ENCODE data around the gene SERPINC1. TPM values are rescaled to one million over a fixed set of nuclear protein-coding genes. Genes with fewer than 3 reads are reported as not detected.

SERPINC1 gene
- total and polyA plus RNA-seq, 2 of the 8 experiments (the other 6 are each of a cell fraction or from before 2014, with no cell fraction given) = 0.08 TPM; not detected in 1

- Histone ChIP-seq H2BK5ac (ENCODE audit: low read depth, low read length) (peak overlapping the region; percentile 98), H3K23me2 (ENCODE audit: low read depth, low read length) (peaks cover 3% of the 10 kb centered on the region), H3K36me3 (ENCODE audit: control insufficient read depth in 2 of 4, insufficient read depth in 4 of 4, low read length in 3 of 4) (peaks cover 29 to 59% (median 44%) of the 10 kb centered on the region in 4 experiments), H4K20me1 (replicated peaks in 1 of 2; ENCODE audit: control insufficient read depth in 1 of 2, insufficient read depth in 2 of 2, low read length in 2 of 2) (peaks cover 7 to 11% of the 10 kb centered on the region in 2 experiments), H2BK12ac (ENCODE audit: low read depth, low read length) (peak overlapping the region; percentile 70; the same call in 1 of the 2 replicates), H3K4me2 (ENCODE audit: insufficient read depth in 1 of 2, low read depth in 2 of 2, low read length in 2 of 2) (peak overlapping the region; percentile 68 to 95), H4K5ac (ENCODE audit: insufficient read length, low read depth, low read length) (peak overlapping the region; percentile 80), H3K18ac (ENCODE audit: extremely low read depth, low read length) (peak overlapping the region; percentile 76), H3K9me3 (ENCODE audit: insufficient read depth in 2 of 2, low read depth in 1 of 2, low read length in 1 of 2) (no peaks in the 10 kb centered on the region), H3K4me3 (ENCODE audit: extremely low read depth in 1 of 4, insufficient read depth in 2 of 4, low read depth in 3 of 4, low read length in 4 of 4) (peak overlapping the region; percentile 90 to 100 (median 92)), H4K8ac (ENCODE audit: extremely low read depth, insufficient read depth, low read length) (peak overlapping the region; percentile 96), H2AK5ac (ENCODE audit: low read depth, low read length) (peak overlapping the region; percentile 98; the same call in 1 of the 2 replicates), H2BK20ac (ENCODE audit: low read length) (no peak overlapping the region), H3K23ac (ENCODE audit: insufficient read length) (no peak overlapping the region), H3K79me2 (ENCODE audit: control insufficient read depth in 1 of 2, insufficient read depth in 2 of 2, low read length in 2 of 2) (peaks cover 0 to 52% of the 10 kb centered on the region in 2 experiments; a peak in 3 of 4 replicates), H3K14ac (ENCODE audit: insufficient read length) (no peak overlapping the region), H2AFZ (ENCODE audit: low read length) (no peak overlapping the region), H2BK120ac (replicated peaks; ENCODE audit: low read depth, low read length) (peak overlapping the region; percentile 58), H3K4me1 (replicated peaks in 1 of 4; ENCODE audit: control insufficient read depth in 3 of 4, insufficient read depth in 4 of 4, low read length in 3 of 4) (peaks cover 2 to 10% (median 4%) of the 10 kb centered on the region in 4 experiments; a peak in 5 of 7 replicates), H3K4ac (replicated peaks; ENCODE audit: insufficient read length, low read depth, low read length) (peak overlapping the region; percentile 79), H3K27ac (ENCODE audit: low read depth, low read length) (peak overlapping the region; percentile 92), H2BK15ac (ENCODE audit: low read length) (no peak overlapping the region), H3K79me1 (ENCODE audit: low read depth, low read length) (no peaks in the 10 kb centered on the region; the same call in 1 of the 2 replicates), H3K9ac (replicated peaks in 1 of 4; ENCODE audit: extremely low read depth in 1 of 4, low read depth in 3 of 4, low read length in 3 of 4) (peak overlapping the region; percentile 97 to 99 (median 97)), H3K27me3 (replicated peaks in 1 of 4; ENCODE audit: control insufficient read depth in 3 of 4, extremely low read depth in 1 of 4, insufficient read depth in 3 of 4, low read length in 3 of 4) (no peaks in the 10 kb centered on the region), H4K91ac (replicated peaks; ENCODE audit: insufficient read length, low read length) (peak overlapping the region; percentile 86), H3K56ac (replicated peaks; ENCODE audit: insufficient read length, low read depth, low read length) (peak overlapping the region; percentile 78)
- ChIA-PET CTCF (ENCODE audit: partially characterized antibody) (no interaction called here), POLR2A (ENCODE audit: partially characterized antibody) (interaction anchor here (0.6 to 13.3 kb wide), 54 partner anchors 10 to 466 kb away, joined by 3 to 475 read pairs (median 6); partner anchors contain the start of genes CENPL, DARS2, KLHL20 and PRDX6)
- FAIRE-seq = no peak
- DNase-seq (ENCODE audit: low read depth in 1 of 2, low spot score in 2 of 2) = no peak
- WGBS, 2 experiments (ENCODE audit: extremely low coverage in 1 of 2, insufficient coverage in 1 of 2, insufficient read length in 1 of 2, insufficient replicate concordance in 2 of 2, low coverage in 1 of 2, low lambda C conversion rate in 2 of 2, missing lambda C conversion rate in 1 of 2) = 1% methylated on average over 32 of the region's 32 CpGs; no CpG with 5 or more reads in 1 of the 2 experiments
- TF ChIP-seq YY1 (IDR thresholded peaks at IDR 0.05; ENCODE audit: low read depth, low read length) (no peak), SP1 (IDR thresholded peaks at IDR 0.05; ENCODE audit: low read depth, low read length) (no peak), GTF2F1 (IDR thresholded peaks at IDR 0.05; ENCODE audit: borderline replicate concordance, low read depth, low read length) (no peak), MAFK (IDR thresholded peaks at IDR 0.05; ENCODE audit: low read depth, low read length) (no peak), POLR2A (IDR thresholded peaks at IDR 0.05; ENCODE audit: control extremely low read depth in 1 of 2, low read depth in 2 of 2, low read length in 2 of 2) (peak in 1 of 2 experiments; percentile 99; a peak in 1 of 3 replicates), CTBP2 (IDR thresholded peaks at IDR 0.05; ENCODE audit: borderline replicate concordance, insufficient read depth, insufficient read length, low read length) (no peak), SAP30 (IDR thresholded peaks at IDR 0.05; ENCODE audit: insufficient read depth, insufficient replicate concordance, low read length) (peak; percentile 62), MAX (IDR thresholded peaks at IDR 0.05) (peak; percentile 70; the same call in 1 of the 2 replicates), TEAD4 (IDR thresholded peaks at IDR 0.05; ENCODE audit: low read depth, low read length) (0 out of 2 replicates have a peak, but pooled peaks have one; percentile 36), KDM1A (IDR thresholded peaks at IDR 0.05; ENCODE audit: borderline replicate concordance, low read length) (no peak)
Measured at GRCh38 chr1:173867141-173867752, 49.9 kb downstream of the SERPINC1 start.

Data from H1 (cell line).